IPS-15b (cell line): Measurements from ENCODE around the gene LIME1.
"Not testable (repeated sequence)": the region's sequence is repeated elsewhere in the genome, so short reads cannot be mapped to it uniquely, and the experiment has no call there.

Experiments used
- H3K27me3 ChIP-seq: one replicate; pipeline ENCODE4 v1.6.1; 2013; ENCODE audit warnings: low read length; ENCODE audit not compliant: control insufficient read depth, insufficient read depth
- H3K36me3 ChIP-seq: one replicate; pipeline ENCODE4 v1.6.1; 2013; ENCODE audit warnings: low read length; ENCODE audit not compliant: control insufficient read depth, insufficient read depth
- H3K4me1 ChIP-seq: one replicate; pipeline ENCODE4 v1.6.1; 2013; ENCODE audit warnings: mild to moderate bottlenecking, low read length; ENCODE audit not compliant: control insufficient read depth, insufficient read depth
- H3K4me3 ChIP-seq: one replicate; pipeline ENCODE4 v1.5.1; 2013; ENCODE audit warnings: low read depth, low read length
- H3K9ac ChIP-seq: one replicate; pipeline ENCODE4 v1.6.1; 2013; ENCODE audit warnings: low read depth, mild to moderate bottlenecking, low read length
- H3K9me3 ChIP-seq: one replicate; pipeline ENCODE4 v1.6.1; 2013; ENCODE audit warnings: mild to moderate bottlenecking, low read length; ENCODE audit not compliant: control insufficient read depth, insufficient read depth

Gene LIME1

GRCh38 chr20:63768591-63769515 lies 32.4 kb downstream of the LIME1 start:
- H3K4me1 ChIP-seq: no peaks in the 10 kb centered on the region
- no peaks in the 10 kb centered on the region for H3K27me3 ChIP-seq
- peaks cover 21% of the 10 kb centered on the region for H3K36me3 ChIP-seq
- H3K9ac ChIP-seq: no peak overlapping the region
- H3K9me3 ChIP-seq: no peaks in the 10 kb centered on the region
- H3K4me3 ChIP-seq: no peak overlapping the region

DNA sequence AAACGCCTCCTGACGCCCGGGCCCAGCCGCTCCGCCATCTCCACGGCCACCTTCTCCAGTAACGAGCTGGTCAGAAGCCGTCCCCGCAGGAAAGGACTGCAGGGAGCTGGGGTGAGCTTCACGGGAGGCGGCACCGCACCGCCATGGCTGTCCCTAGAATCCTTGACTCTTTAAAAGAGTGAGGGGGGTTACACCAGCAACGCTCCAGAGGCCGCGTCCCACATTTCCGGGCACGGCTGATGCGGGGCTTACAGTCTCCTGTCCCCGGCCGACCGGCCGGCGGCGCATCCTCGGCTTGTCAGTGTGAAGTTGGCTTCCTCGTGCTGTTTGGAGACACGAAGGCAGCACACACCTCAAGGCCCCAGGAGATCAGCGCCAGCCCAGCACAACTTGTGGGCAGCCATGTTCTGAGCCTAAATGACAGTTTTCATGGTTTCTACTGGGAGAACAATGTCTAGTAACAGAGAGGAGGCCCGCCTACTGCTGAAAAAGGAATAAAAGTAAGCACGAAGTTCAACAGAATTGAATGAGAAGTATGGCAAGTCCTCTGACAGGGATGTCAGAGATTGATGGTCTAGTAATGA lies 33.5 kb downstream of the LIME1 start:
- H3K9ac ChIP-seq: no peak overlapping the region
- no peaks in the 10 kb centered on the region for H3K27me3 ChIP-seq
- H3K36me3 ChIP-seq: peaks cover 21% of the 10 kb centered on the region
- no peak overlapping the region for H3K4me3 ChIP-seq
- H3K9me3 ChIP-seq: no peaks in the 10 kb centered on the region
- no peaks in the 10 kb centered on the region for H3K4me1 ChIP-seq

DNA sequence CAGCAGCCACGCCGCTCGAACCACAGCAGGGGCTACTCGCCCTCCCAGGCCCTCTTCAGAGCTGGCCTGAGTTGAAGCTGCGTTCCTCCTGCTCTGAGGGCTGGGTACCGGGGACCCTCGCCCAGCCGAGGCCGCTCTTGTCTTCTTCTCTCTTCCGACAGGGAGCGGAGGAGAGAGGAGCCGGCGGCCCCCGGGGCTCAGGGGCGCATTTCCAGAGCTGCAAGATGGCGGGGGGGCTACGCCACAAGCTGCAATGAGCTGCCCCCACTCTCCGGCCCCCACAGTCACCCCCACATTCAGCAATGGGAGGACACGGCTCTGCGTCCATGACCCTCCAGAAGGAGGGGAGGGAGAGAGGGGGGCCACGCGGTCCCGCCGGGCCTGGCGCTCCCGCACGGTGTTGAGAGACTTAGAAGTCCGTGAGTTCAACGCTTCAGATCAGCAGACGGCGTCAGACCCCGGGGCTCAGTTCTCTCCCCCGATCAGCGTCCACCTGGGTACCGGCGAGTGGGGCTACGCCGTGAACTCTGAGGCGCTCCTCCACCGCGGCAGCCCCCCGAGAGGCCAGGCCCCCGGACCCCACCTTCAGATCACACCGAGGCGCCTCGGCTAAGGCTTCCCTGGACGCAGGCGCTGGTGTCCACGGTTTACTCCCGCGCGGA lies 34.7 kb downstream of the LIME1 start:
- Histone ChIP-seq H3K9ac (no peak overlapping the region), H3K4me1 (no peaks in the 10 kb centered on the region), H3K9me3 (no peaks in the 10 kb centered on the region), H3K4me3 (no peak overlapping the region), H3K27me3 (no peaks in the 10 kb centered on the region), H3K36me3 (peaks cover 21% of the 10 kb centered on the region)

GRCh38 chr20:63772781-63773518 lies 36.5 kb downstream of the LIME1 start:
- Histone ChIP-seq H3K9ac (no peak overlapping the region), H3K27me3 (no peaks in the 10 kb centered on the region), H3K9me3 (no peaks in the 10 kb centered on the region), H3K4me1 (no peaks in the 10 kb centered on the region), H3K4me3 (no peak overlapping the region), H3K36me3 (peaks cover 18% of the 10 kb centered on the region)

GRCh38 chr20:63773571-63774241 lies 37.2 kb downstream of the LIME1 start:
- no peaks in the 10 kb centered on the region for H3K9me3 ChIP-seq
- H3K27me3 ChIP-seq: no peaks in the 10 kb centered on the region
- no peak overlapping the region for H3K4me3 ChIP-seq
- H3K4me1 ChIP-seq: no peaks in the 10 kb centered on the region
- no peak overlapping the region for H3K9ac ChIP-seq
- peaks cover 18% of the 10 kb centered on the region for H3K36me3 ChIP-seq

GRCh38 chr20:63774306-63774705 lies 37.8 kb downstream of the LIME1 start:
- Histone ChIP-seq H3K9me3 (no peaks in the 10 kb centered on the region), H3K4me3 (no peak overlapping the region), H3K36me3 (peaks cover 13% of the 10 kb centered on the region), H3K27me3 (no peaks in the 10 kb centered on the region), H3K9ac (no peak overlapping the region), H3K4me1 (no peaks in the 10 kb centered on the region)

- H3K4me1 ChIP-seq: no peaks in the 10 kb centered on the region
- H3K4me3 ChIP-seq: peak overlapping the region; percentile 59
- no peak overlapping the region for H3K9ac ChIP-seq
- H3K27me3 ChIP-seq: no peaks in the 10 kb centered on the region
- H3K9me3 ChIP-seq: no peaks in the 10 kb centered on the region
- peaks cover 5% of the 10 kb centered on the region for H3K36me3 ChIP-seq
Observed at GRCh38 chr20:63775096-63775978, 38.9 kb downstream of the LIME1 start.

DNA sequence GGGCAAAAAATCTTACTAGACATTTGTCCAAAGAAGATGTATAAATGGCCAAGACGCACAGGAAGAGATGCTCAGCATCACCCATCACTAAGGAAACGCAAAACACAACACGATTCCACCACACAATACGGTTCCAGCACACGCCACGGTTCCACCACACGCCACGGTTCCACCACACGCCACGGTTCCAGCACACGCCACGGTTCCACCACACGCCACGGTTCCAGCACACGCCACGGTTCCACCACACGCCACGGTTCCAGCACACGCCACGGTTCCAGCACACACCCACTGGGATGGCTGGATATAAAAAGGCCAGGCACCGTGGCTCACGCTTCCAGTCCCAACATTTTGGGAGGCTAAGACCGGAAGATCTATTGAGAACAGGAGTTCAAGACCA lies 40.4 kb downstream of the LIME1 start:
- not testable (repeated sequence) for H3K9ac ChIP-seq, H3K9me3 ChIP-seq, H3K4me3 ChIP-seq

GRCh38 chr20:63777614-63778013 lies 41.1 kb downstream of the LIME1 start:
- no peaks in the 10 kb centered on the region for H3K4me1 ChIP-seq
- no peaks in the 10 kb centered on the region for H3K9me3 ChIP-seq
- H3K9ac ChIP-seq: no peak overlapping the region
- no peak overlapping the region for H3K4me3 ChIP-seq
- no peaks in the 10 kb centered on the region for H3K36me3 ChIP-seq
- no peaks in the 10 kb centered on the region for H3K27me3 ChIP-seq

More for the DNA sequence above, 40.4 kb downstream of the LIME1 start:
- not testable (repeated sequence) for H3K36me3 ChIP-seq, H3K27me3 ChIP-seq, H3K4me1 ChIP-seq

- Histone ChIP-seq H3K9ac (no peak overlapping the region), H3K9me3 (no peaks in the 10 kb centered on the region), H3K27me3 (no peaks in the 10 kb centered on the region), H3K4me3 (no peak overlapping the region), H3K36me3 (no peaks in the 10 kb centered on the region), H3K4me1 (no peaks in the 10 kb centered on the region)
Observed at GRCh38 chr20:63778034-63778752, 41.7 kb downstream of the LIME1 start.
